ENCODE data around the gene CCDC136. TPM values are rescaled to one million over a fixed set of nuclear protein-coding genes. Genes with fewer than 3 reads are reported as not detected.
A peak's percentile ranks its signal among the peaks of the same experiment; 100 is the strongest.

CCDC136 gene
- total RNA-seq, 1 donor from 2014 or later: 44.2 TPM

DNA sequence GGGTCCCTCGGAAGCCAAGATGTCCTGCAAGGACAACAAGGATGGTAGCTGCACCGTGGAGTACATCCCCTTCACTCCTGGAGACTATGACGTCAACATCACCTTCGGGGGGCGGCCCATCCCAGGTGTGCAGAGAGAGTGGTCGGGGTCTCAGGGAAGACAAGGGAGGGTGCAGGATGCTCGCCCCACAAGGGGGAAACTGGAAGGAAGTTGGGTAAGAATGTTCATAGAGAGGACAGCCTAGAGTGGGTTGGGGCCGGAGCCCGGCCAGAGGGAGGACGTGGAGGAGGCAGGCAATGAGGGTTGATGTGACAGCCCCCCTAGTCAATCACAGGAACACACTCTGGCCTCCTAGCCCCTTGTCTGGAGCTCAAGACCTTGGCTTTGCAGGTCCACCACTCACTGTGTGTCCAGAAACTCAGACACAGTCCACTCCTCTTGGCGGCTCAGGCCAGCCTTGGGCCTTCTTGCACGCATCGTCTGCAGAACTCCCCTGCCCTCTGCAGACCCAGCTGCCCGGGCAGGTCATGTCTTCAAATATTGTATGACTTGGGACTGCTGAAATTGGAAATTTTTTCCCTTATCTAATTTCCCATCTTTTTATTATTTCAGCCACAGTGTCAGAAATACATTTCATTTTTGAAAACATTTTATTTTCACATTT is 55.1 kb downstream of the CCDC136 start:
- Mint-ChIP-seq H3K36me3 (no peaks in the 10 kb centered on the region), H3K4me3 (no peak overlapping the region), H3K4me1 (ENCODE audit: unreplicated experiment) (no peaks in the 10 kb centered on the region), H3K27me3 (no peaks in the 10 kb centered on the region), H3K9me3 (no peaks in the 10 kb centered on the region), H3K27ac (no peak overlapping the region)
- TF ChIP-seq, protein P1, sequence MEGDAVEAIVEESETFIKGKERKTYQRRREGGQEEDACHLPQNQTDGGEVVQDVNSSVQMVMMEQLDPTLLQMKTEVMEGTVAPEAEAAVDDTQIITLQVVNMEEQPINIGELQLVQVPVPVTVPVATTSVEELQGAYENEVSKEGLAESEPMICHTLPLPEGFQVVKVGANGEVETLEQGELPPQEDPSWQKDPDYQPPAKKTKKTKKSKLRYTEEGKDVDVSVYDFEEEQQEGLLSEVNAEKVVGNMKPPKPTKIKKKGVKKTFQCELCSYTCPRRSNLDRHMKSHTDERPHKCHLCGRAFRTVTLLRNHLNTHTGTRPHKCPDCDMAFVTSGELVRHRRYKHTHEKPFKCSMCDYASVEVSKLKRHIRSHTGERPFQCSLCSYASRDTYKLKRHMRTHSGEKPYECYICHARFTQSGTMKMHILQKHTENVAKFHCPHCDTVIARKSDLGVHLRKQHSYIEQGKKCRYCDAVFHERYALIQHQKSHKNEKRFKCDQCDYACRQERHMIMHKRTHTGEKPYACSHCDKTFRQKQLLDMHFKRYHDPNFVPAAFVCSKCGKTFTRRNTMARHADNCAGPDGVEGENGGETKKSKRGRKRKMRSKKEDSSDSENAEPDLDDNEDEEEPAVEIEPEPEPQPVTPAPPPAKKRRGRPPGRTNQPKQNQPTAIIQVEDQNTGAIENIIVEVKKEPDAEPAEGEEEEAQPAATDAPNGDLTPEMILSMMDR (conservative IDR thresholded peaks at IDR 0.05): no peak
- DNase-seq (ENCODE audit: extremely low spot score, unreplicated experiment): no peak

DNA sequence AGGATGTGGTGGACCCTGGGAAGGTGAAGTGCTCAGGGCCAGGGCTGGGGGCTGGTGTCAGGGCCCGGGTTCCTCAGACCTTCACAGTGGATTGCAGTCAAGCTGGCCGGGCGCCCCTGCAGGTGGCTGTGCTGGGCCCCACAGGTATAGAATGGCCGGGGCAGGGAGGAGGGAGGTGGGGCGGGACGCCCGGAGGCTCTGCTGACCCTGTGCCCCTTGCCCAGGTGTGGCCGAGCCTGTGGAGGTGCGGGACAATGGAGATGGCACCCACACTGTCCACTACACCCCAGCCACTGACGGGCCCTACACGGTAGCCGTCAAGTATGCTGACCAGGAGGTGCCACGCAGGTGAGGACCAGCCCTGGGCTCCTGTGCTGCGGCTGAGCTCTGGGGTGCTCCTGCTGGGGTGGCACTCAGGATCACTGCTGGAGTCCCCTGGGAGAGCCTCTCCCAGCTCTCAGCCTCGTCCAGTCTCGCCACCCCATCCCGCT is 56.0 kb downstream of the CCDC136 start:
- H3K4me1 Mint-ChIP-seq (ENCODE audit: unreplicated experiment): no peaks in the 10 kb centered on the region

DNA sequence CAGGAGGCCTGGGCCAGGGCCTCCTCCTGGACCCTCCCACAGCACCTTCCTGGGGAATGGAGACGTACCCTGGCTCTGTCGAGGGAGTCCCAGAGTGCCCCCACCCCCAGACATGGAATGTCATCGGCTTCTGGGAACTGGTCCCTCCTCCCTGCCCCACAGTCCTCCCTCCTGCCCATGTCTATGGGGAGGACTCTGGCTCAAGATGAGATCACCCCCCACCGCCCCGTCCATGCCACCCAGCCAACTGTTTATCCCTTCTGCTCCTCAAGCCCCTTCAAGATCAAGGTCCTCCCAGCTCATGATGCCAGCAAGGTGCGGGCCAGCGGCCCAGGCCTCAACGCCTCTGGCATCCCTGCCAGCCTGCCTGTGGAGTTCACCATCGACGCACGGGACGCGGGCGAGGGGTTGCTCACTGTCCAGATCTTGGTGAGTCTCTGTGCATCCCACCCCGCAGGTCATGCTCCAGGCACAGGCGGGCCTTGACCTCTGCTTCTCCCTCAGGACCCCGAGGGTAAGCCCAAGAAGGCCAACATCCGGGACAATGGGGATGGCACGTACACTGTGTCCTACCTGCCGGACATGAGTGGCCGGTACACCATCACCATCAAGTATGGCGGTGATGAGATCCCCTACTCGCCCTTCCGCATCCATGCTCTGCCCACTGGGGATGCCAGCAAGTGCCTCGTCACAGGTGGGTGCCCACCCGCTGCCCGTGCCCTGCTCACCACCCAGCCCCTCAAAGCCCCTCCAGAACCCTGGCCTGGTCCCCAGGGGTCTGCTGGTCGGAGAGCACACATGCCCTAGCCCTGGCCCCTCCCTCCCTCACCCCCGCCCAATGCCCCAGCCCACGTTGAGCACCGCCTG is 56.8 kb downstream of the CCDC136 start:
- DNase-seq (ENCODE audit: extremely low spot score, unreplicated experiment): no peak
- no peak overlapping the region for H3K4me3 Mint-ChIP-seq
- TF ChIP-seq, protein P1 (conservative IDR thresholded peaks at IDR 0.05): no peak
- H3K27me3 Mint-ChIP-seq: no peaks in the 10 kb centered on the region
- no peaks in the 10 kb centered on the region for H3K9me3 Mint-ChIP-seq
- H3K36me3 Mint-ChIP-seq: no peaks in the 10 kb centered on the region
- no peak overlapping the region for H3K27ac Mint-ChIP-seq
- no peaks in the 10 kb centered on the region for H3K4me1 Mint-ChIP-seq (ENCODE audit: unreplicated experiment)

More for the DNA sequence above, 56.0 kb downstream of the CCDC136 start:
- Mint-ChIP-seq H3K9me3 (no peaks in the 10 kb centered on the region), H3K36me3 (no peaks in the 10 kb centered on the region), H3K27me3 (no peaks in the 10 kb centered on the region), H3K27ac (no peak overlapping the region), H3K4me3 (no peak overlapping the region)
- TF ChIP-seq, protein P1 (conservative IDR thresholded peaks at IDR 0.05): no peak
- no peak for DNase-seq (ENCODE audit: extremely low spot score, unreplicated experiment)

DNA sequence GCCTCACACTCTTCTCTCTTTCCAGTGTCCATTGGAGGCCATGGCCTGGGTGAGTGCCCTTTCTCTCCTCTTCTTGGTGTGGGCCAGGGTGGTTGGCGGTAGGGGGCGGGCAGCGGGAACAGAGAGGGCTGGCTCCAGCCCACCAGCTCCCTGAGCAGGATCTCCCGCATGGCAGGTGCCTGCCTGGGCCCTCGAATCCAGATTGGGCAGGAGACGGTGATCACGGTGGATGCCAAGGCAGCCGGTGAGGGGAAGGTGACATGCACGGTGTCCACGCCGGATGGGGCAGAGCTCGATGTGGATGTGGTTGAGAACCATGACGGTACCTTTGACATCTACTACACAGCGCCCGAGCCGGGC is 57.4 kb downstream of the CCDC136 start:
- H3K4me3 Mint-ChIP-seq: no peak overlapping the region
- H3K9me3 Mint-ChIP-seq: no peaks in the 10 kb centered on the region
- no peak overlapping the region for H3K27ac Mint-ChIP-seq

DNA sequence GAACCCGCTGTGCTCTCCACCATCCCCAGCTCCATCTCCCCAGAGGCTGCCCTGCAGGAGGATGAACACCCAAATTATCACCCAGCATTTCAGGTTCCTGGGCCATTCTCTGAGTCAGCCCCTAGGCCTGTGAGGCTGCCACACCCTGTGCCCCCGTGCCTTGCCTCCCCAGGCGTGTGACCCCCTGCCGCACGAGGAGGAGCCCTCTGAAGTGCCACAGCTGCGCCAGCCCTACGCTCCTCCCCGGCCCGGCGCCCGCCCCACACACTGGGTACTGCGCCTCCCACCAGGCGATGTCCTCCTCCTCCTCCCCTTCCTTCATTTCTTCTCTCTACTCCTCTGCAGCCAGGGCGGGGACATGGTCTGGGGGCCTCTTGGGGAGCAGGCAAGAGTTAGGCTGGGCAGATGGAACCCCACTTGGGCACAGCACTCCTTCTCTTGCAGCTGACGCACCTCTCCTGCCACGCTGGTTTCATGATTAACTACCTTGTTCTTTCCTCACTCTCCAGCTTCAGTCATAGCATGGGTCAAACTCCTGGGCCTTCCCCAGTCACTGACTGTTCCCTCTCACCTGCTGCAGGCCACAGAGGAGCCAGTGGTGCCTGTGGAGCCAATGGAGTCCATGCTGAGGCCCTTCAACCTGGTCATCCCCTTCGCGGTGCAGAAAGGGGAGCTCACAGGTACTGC is 58.2 kb downstream of the CCDC136 start:
- Mint-ChIP-seq H3K27ac (peak overlapping the region; percentile 62), H3K9me3 (no peaks in the 10 kb centered on the region), H3K4me1 (ENCODE audit: unreplicated experiment) (no peaks in the 10 kb centered on the region), H3K36me3 (no peaks in the 10 kb centered on the region), H3K27me3 (no peaks in the 10 kb centered on the region), H3K4me3 (no peak overlapping the region)
- TF ChIP-seq, protein P1 (conservative IDR thresholded peaks at IDR 0.05): no peak
- DNase-seq (ENCODE audit: extremely low spot score, unreplicated experiment): no peak

More for the DNA sequence above, 57.4 kb downstream of the CCDC136 start:
- H3K4me1 Mint-ChIP-seq (ENCODE audit: unreplicated experiment): no peaks in the 10 kb centered on the region
- no peaks in the 10 kb centered on the region for H3K27me3 Mint-ChIP-seq
- TF ChIP-seq, protein P1 (conservative IDR thresholded peaks at IDR 0.05): no peak
- H3K36me3 Mint-ChIP-seq: no peaks in the 10 kb centered on the region
- no peak for DNase-seq (ENCODE audit: extremely low spot score, unreplicated experiment)

Measured in type B pancreatic cell (in vitro differentiated cells).